GM23338 (cell line): ENCODE results near the gene RASL12. TPM values are rescaled to one million over a fixed set of nuclear protein-coding genes. Genes with fewer than 3 reads are reported as not detected.

Experiments used
- ATAC-seq: fragments of 200-7000 bp; cut with Tn5 transposase; 3 replicates; pipeline ENCODE4 v1.9.1; 2020
- DNase-seq: peaks from one replicate; pipeline ENCODE4 v3.0.0-alpha.2; 2015; ENCODE audit warnings: low spot score
- H2AFZ ChIP-seq: fragments of 200-600 bp; sonication (generic); 2 replicates; pipeline ENCODE4 v1.8.0; 2016; ENCODE audit warnings: antibody characterized with exemption, mild to moderate bottlenecking, moderate library complexity
- H3F3A ChIP-seq: fragments of 200-600 bp; sonication (generic); replicated peaks from 2 replicates; pipeline ENCODE4 v1.8.0; 2017; ENCODE audit warnings: antibody characterized with exemption, mixed run types, low read depth
- H3K27ac ChIP-seq: fragments of 200-600 bp; sonication (generic); 2 replicates; pipeline ENCODE4 v1.6.1; 2016; ENCODE audit warnings: low read depth
- H3K27me3 ChIP-seq: fragments of 200-600 bp; sonication (generic); 2 replicates; pipeline ENCODE4 v1.8.0; 2016; ENCODE audit warnings: mild to moderate bottlenecking, mixed run types, moderate library complexity; ENCODE audit not compliant: insufficient read depth
- H3K36me3 ChIP-seq: fragments of 200-600 bp; sonication (generic); 2 replicates; pipeline ENCODE4 v1.8.0; 2016; ENCODE audit warnings: mild to moderate bottlenecking; ENCODE audit not compliant: insufficient read depth
- H3K4me1 ChIP-seq: fragments of 200-600 bp; sonication (generic); 2 replicates; pipeline ENCODE4 v1.8.0; 2016; ENCODE audit warnings: mild to moderate bottlenecking, moderate library complexity; ENCODE audit not compliant: insufficient read depth
- H3K4me2 ChIP-seq: fragments of 200-600 bp; sonication (generic); 2 replicates; pipeline ENCODE4 v1.7.1; 2017; ENCODE audit warnings: mixed run types
- H3K4me3 ChIP-seq: fragments of 200-600 bp; sonication (generic); 2 replicates; pipeline ENCODE4 v1.6.1; 2016; ENCODE audit warnings: mixed run types
- H3K79me2 ChIP-seq: fragments of 200-600 bp; sonication (generic); replicated peaks from 2 replicates; pipeline ENCODE4 v1.8.0; 2017; ENCODE audit warnings: mild to moderate bottlenecking; ENCODE audit not compliant: insufficient read depth
- H3K9me2 ChIP-seq: fragments of 200-600 bp; sonication (generic); 2 replicates; pipeline ENCODE4 v1.8.0; 2017; ENCODE audit not compliant: insufficient read depth
- H4K20me1 ChIP-seq: fragments of 200-600 bp; sonication (generic); replicated peaks from 2 replicates; pipeline ENCODE4 v1.8.0; 2017; ENCODE audit warnings: mild to moderate bottlenecking; ENCODE audit not compliant: insufficient read depth
- H3K27ac Mint-ChIP-seq: 2 replicates; pipeline ENCODE4 v1.8.0; 2020; ENCODE audit warnings: inconsistent platforms, mild to moderate bottlenecking, moderate library complexity, mixed read lengths
- H3K27me3 Mint-ChIP-seq: 3 replicates; pipeline ENCODE4 v1.8.0; 2022; ENCODE audit warnings: low read depth, mild to moderate bottlenecking, moderate library complexity, mixed read lengths, inconsistent platforms; ENCODE audit not compliant: insufficient read depth, poor library complexity
- H3K36me3 Mint-ChIP-seq: 3 replicates; pipeline ENCODE4 v1.8.0; 2021; ENCODE audit warnings: low read depth, mild to moderate bottlenecking, inconsistent platforms, moderate library complexity, mixed read lengths
- H3K4me1 Mint-ChIP-seq: 3 replicates; pipeline ENCODE4 v1.8.0; 2020; ENCODE audit warnings: mild to moderate bottlenecking, inconsistent platforms, mixed read lengths
- H3K4me3 Mint-ChIP-seq: 3 replicates; pipeline ENCODE4 v1.8.0; 2021; ENCODE audit warnings: moderate library complexity, mild to moderate bottlenecking, inconsistent platforms, mixed read lengths
- H3K9me3 Mint-ChIP-seq: 3 replicates; pipeline ENCODE4 v1.8.0; 2020; ENCODE audit warnings: moderate library complexity, mild to moderate bottlenecking, inconsistent platforms, mixed read lengths
- CREB1 ChIP-seq: fragments of 250-450 bp; sonication (Bioruptor Pico); IDR thresholded peaks from 2 replicates; pipeline ENCODE4 v1.5.0; 2020; ENCODE audit warnings: low read depth, mild to moderate bottlenecking, moderate library complexity
- CTCF ChIP-seq, 2 experiments: fragments of 200-600 bp in 1 of 2; sonication (generic) in 1 of 2; conservative IDR thresholded peaks; 2 replicates each; pipeline versions ENCODE4 v1.5.1 to v1.6.1; 2016 to 2017; ENCODE audit warnings: antibody characterized with exemption in 2 of 2, low read depth in 2 of 2, mild to moderate bottlenecking in 2 of 2, moderate library complexity in 1 of 2
- ETS1 ChIP-seq: IDR thresholded peaks from 2 replicates; pipeline ENCODE4 v1.6.1; 2016; ENCODE audit warnings: antibody characterized with exemption
- EZH2 ChIP-seq: fragments of 200-600 bp; sonication (generic); IDR thresholded peaks from one replicate; pipeline ENCODE4 v1.8.0; 2017; ENCODE audit warnings: antibody characterized with exemption, mild to moderate bottlenecking, low read depth; ENCODE audit not compliant: unreplicated experiment
- EZH2phosphoT487 ChIP-seq: fragments of 200-600 bp; sonication (generic); IDR thresholded peaks from one replicate; pipeline ENCODE4 v1.8.1; 2018; ENCODE audit warnings: antibody characterized with exemption; ENCODE audit not compliant: unreplicated experiment
- JUNB ChIP-seq: IDR thresholded peaks from one replicate; pipeline ENCODE4 v1.6.1; 2016; ENCODE audit warnings: antibody characterized with exemption; ENCODE audit not compliant: unreplicated experiment
- NANOG ChIP-seq: IDR thresholded peaks from 2 replicates; pipeline ENCODE4 v1.6.1; 2016; ENCODE audit warnings: antibody characterized with exemption, borderline replicate concordance
- REST ChIP-seq: IDR thresholded peaks from one replicate; pipeline ENCODE4 v1.6.1; 2018; ENCODE audit warnings: antibody characterized with exemption; ENCODE audit not compliant: unreplicated experiment
- ZNF331 ChIP-seq: fragments of 250-450 bp; sonication (Bioruptor Pico); IDR thresholded peaks from 2 replicates; pipeline ENCODE4 v1.5.0; 2020; ENCODE audit warnings: low read depth, mild to moderate bottlenecking, moderate library complexity
- polyA plus RNA-seq: library from polyadenylated mRNA; unstranded; fragments of >200 nt; fragmentation: Nextera tagmentation; extraction: Ambion mirVana; gene quantifications from 2 replicates; pipeline ENCODE4 v1.2.1, GENCODE V29; 2016
- total RNA-seq: library from RNA; depleted of rRNA; stranded (reverse); fragments of >200 nt; shearing (Covaris generic); gene quantifications from 2 replicates; pipeline ENCODE4 v1.2.3, GENCODE V29; 2014
- TF ChIP-seq, protein P1 (sequence below): fragments of 250-450 bp; sonication (Bioruptor Pico); IDR thresholded peaks from 2 replicates; pipeline ENCODE4 v1.5.0; 2020; ENCODE audit warnings: mild to moderate bottlenecking, moderate library complexity

The RASL12 gene
- total and polyA plus RNA-seq, 2 experiments from 2014 or later: 4.5 to 27.7 TPM

- no peak for TF ChIP-seq CTCF (conservative IDR thresholded peaks at IDR 0.05; ENCODE audit: low read depth in 2 of 2)
- no peak for TF ChIP-seq ZNF331 (CRISPR knock-in tag)
- no peak for TF ChIP-seq NANOG
- TF ChIP-seq ETS1: no peak
- no peak for TF ChIP-seq CREB1 (CRISPR knock-in tag)
- TF ChIP-seq REST: no peak
- no peak for TF ChIP-seq JUNB
- no peak for TF ChIP-seq EZH2phosphoT487
- no peak for TF ChIP-seq EZH2
Observed at GRCh38 chr15:65041787-65042186, 26.0 kb downstream of the RASL12 start (continued).

DNA sequence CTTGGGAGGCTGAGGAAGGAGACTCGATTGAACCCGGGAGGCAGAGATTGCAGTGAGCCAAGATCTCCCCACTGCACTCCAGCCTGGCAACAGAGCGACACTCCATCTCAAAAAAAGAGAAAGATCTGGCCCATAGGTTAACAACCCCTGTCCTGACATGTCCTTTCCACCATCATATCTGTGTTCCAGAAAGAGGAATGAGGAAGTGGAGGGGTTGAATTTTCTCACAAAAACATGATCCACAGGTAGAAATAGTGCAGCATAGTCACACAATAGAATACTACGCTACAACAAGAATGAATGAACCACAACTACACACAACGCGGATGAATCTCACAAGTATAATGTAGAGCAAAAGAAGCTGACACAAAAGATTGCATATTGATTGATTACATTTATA, 27.3 kb downstream of the RASL12 start:
- Mint-ChIP-seq H3K4me1 (no peaks in the 10 kb centered on the region; the same call in 2 of the 3 replicates), H3K4me3 (no peak overlapping the region), H3K27me3 (peaks cover 1% of the 10 kb centered on the region), H3K27ac (no peak overlapping the region), H3K9me3 (no peaks in the 10 kb centered on the region), H3K36me3 (no peaks in the 10 kb centered on the region)
- H3K27me3 ChIP-seq: no peaks in the 10 kb centered on the region
- H3K36me3 ChIP-seq: no peaks in the 10 kb centered on the region
- H3K4me1 ChIP-seq: no peaks in the 10 kb centered on the region
- ATAC-seq (no peak), DNase-seq (no peak)
- H3K9me2 ChIP-seq: no peaks in the 10 kb centered on the region
- no peak overlapping the region for H3K27ac ChIP-seq
- no peak overlapping the region for H2AFZ ChIP-seq
- H3K79me2 ChIP-seq: no peaks in the 10 kb centered on the region
- H3K4me3 ChIP-seq: no peak overlapping the region
- no peak overlapping the region for H3K4me2 ChIP-seq
- no peaks in the 10 kb centered on the region for H4K20me1 ChIP-seq
- H3F3A ChIP-seq: no peaks in the 10 kb centered on the region
- no peak for TF ChIP-seq ETS1
- TF ChIP-seq, protein P1, sequence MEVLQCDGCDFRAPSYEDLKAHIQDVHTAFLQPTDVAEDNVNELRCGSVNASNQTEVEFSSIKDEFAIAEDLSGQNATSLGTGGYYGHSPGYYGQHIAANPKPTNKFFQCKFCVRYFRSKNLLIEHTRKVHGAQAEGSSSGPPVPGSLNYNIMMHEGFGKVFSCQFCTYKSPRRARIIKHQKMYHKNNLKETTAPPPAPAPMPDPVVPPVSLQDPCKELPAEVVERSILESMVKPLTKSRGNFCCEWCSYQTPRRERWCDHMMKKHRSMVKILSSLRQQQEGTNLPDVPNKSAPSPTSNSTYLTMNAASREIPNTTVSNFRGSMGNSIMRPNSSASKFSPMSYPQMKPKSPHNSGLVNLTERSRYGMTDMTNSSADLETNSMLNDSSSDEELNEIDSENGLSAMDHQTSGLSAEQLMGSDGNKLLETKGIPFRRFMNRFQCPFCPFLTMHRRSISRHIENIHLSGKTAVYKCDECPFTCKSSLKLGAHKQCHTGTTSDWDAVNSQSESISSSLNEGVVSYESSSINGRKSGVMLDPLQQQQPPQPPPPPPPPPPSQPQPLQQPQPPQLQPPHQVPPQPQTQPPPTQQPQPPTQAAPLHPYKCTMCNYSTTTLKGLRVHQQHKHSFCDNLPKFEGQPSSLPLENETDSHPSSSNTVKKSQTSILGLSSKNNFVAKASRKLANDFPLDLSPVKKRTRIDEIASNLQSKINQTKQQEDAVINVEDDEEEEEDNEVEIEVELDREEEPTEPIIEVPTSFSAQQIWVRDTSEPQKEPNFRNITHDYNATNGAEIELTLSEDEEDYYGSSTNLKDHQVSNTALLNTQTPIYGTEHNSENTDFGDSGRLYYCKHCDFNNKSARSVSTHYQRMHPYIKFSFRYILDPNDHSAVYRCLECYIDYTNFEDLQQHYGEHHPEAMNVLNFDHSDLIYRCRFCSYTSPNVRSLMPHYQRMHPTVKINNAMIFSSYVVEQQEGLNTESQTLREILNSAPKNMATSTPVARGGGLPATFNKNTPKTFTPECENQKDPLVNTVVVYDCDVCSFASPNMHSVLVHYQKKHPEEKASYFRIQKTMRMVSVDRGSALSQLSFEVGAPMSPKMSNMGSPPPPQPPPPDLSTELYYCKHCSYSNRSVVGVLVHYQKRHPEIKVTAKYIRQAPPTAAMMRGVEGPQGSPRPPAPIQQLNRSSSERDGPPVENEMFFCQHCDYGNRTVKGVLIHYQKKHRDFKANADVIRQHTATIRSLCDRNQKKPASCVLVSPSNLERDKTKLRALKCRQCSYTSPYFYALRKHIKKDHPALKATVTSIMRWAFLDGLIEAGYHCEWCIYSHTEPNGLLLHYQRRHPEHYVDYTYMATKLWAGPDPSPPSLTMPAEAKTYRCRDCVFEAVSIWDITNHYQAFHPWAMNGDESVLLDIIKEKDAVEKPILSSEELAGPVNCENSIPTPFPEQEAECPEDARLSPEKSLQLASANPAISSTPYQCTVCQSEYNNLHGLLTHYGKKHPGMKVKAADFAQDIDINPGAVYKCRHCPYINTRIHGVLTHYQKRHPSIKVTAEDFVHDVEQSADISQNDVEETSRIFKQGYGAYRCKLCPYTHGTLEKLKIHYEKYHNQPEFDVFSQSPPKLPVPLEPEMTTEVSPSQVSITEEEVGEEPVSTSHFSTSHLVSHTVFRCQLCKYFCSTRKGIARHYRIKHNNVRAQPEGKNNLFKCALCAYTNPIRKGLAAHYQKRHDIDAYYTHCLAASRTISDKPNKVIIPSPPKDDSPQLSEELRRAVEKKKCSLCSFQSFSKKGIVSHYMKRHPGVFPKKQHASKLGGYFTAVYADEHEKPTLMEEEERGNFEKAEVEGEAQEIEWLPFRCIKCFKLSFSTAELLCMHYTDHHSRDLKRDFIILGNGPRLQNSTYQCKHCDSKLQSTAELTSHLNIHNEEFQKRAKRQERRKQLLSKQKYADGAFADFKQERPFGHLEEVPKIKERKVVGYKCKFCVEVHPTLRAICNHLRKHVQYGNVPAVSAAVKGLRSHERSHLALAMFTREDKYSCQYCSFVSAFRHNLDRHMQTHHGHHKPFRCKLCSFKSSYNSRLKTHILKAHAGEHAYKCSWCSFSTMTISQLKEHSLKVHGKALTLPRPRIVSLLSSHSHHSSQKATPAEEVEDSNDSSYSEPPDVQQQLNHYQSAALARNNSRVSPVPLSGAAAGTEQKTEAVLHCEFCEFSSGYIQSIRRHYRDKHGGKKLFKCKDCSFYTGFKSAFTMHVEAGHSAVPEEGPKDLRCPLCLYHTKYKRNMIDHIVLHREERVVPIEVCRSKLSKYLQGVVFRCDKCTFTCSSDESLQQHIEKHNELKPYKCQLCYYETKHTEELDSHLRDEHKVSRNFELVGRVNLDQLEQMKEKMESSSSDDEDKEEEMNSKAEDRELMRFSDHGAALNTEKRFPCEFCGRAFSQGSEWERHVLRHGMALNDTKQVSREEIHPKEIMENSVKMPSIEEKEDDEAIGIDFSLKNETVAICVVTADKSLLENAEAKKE: no peak
- TF ChIP-seq EZH2phosphoT487: no peak
- TF ChIP-seq JUNB: no peak
